ENCODE results near the gene IDI1. TPM values are rescaled to one million over a fixed set of nuclear protein-coding genes. Genes with fewer than 3 reads are reported as not detected.

IDI1 gene
- polyA plus RNA-seq, 1 of the 3 experiments (the other 2 are of a cell fraction), result 15.9 TPM

DNA sequence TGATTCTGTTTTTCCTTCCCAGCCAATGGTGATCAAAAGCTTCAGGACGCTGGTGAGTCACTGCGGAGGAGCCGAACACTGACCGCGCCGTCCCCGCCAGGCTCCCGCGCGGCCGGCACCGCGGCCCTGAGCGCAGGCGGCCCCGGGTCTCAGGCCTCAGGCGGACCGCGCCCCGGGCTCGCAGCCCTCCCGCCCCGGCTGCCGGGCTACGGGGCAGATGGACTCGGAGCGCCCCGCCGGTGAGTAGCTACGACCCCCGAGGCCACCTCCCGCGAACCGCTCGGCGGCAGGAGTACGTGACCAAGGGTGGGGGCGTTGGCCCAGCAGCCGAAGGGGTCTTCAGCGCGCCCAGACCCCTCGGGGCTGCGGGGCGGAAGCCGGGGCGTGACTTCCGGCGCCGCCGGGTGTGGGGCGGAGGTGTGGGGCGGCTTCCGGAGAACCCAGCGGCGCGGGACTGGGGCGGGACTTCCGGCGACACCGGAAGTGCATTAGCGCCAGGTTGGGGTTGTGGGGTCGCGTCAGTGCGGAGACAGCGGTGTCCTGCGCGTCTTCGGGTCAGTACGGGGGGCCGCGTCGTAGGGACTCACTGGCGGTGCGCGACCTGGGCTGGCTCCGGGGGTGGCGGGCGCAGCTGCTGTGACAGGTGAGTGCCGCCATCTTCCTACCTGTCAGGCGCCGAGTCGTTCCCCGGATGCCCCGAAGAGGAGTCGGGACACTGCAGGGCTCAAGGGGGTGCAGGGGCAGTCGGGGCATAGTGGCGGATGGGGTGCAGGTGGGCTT lies 7.6 kb upstream of the IDI1 start, which contains the start of gene WDR37:
Gene WDR37, plus strand, starts transcription at position 60 of the 780 bp plus-strand sequence. CDS start 15,771 bp downstream, outside the sequence.
- Histone ChIP-seq H3K27me3 (ENCODE audit: insufficient read depth) (no peaks in the 10 kb centered on the region), H3K9me3 (no peaks in the 10 kb centered on the region), H2AFZ (ENCODE audit: low read depth) (peak within 1 kb of the TSS; percentile 76), H3K36me3 (replicated peaks in 1 of 2; ENCODE audit: control insufficient read depth in 1 of 2, insufficient read depth in 2 of 2, low read length in 1 of 2) (peaks cover 20 to 24% of the 10 kb centered on the region in 2 experiments), H4K20me1 (ENCODE audit: insufficient read depth) (peaks cover 19% of the 10 kb centered on the region), H3K27ac (ENCODE audit: low read depth in 2 of 2, low read length in 1 of 2) (peak within 1 kb of the TSS; percentile 92 to 95), H3K4me1 (ENCODE audit: control insufficient read depth in 1 of 2, insufficient read depth in 2 of 2, low read depth in 1 of 2, low read length in 1 of 2) (peaks cover 8 to 15% of the 10 kb centered on the region in 2 experiments; a peak in 3 of 4 replicates), H3K9me2 (no peaks in the 10 kb centered on the region), H3K4me3 (ENCODE audit: low read depth in 2 of 2, low read length in 1 of 2) (peak within 1 kb of the TSS; percentile 84 to 96), H3K4me2 (peak within 1 kb of the TSS; percentile 89), H3K9ac (peak within 1 kb of the TSS; percentile 98), H3K79me2 (ENCODE audit: insufficient read depth) (peaks cover 98% of the 10 kb centered on the region), H3F3A (replicated peaks; ENCODE audit: insufficient read depth) (peaks cover 7% of the 10 kb centered on the region)
- ChIA-PET CTCF (interaction anchor here (0.9 to 1.3 kb wide), 2 partner anchors 34 to 68 kb away, joined by 3 to 4 read pairs; partner anchors contain the start of gene GTPBP4), POLR2A (interaction anchor here (0.9 kb wide), 1 partner anchor 125 kb away, joined by 3 read pairs; the partner anchor contains the start of gene LARP4B)
- DNase-seq, result peak; percentile 98
- under 1% methylated on average over 21 of the region's 87 CpGs for WGBS (ENCODE audit: low lambda C conversion rate)
- TF ChIP-seq MXI1 (IDR thresholded peaks at IDR 0.05; ENCODE audit: low read depth, low read length) (peak; percentile 52; the same call in 1 of the 2 replicates), ELF1 (IDR thresholded peaks at IDR 0.05) (peak; percentile 80), TAF1 (IDR thresholded peaks at IDR 0.05; ENCODE audit: borderline replicate concordance, low read depth, low read length) (peak; percentile 47), MAX (IDR thresholded peaks at IDR 0.05; ENCODE audit: low read depth) (peak; percentile 57; the same call in 1 of the 2 replicates), PBX3 (IDR thresholded peaks at IDR 0.05) (0 out of 2 replicates have a peak, but pooled peaks have one; percentile 35), YY1 (IDR thresholded peaks at IDR 0.05; ENCODE audit: low read depth) (peak; percentile 76), FOXM1 (IDR thresholded peaks at IDR 0.05; ENCODE audit: low read depth) (no peak), EP300 (IDR thresholded peaks at IDR 0.05; ENCODE audit: borderline replicate concordance in 1 of 2, low read depth in 1 of 2, low read length in 1 of 2) (no peak), TEAD4 (IDR thresholded peaks at IDR 0.05; ENCODE audit: borderline replicate concordance, insufficient read depth) (0 out of 2 replicates have a peak, but pooled peaks have one; percentile 9), FOSL2 (IDR thresholded peaks at IDR 0.05; ENCODE audit: borderline replicate concordance, low read depth) (peak; percentile 36; the same call in 1 of the 2 replicates), TCF12 (IDR thresholded peaks at IDR 0.05) (no peak), CHD2 (IDR thresholded peaks at IDR 0.05; ENCODE audit: low read length, partially characterized antibody) (peak; percentile 68), GABPA (IDR thresholded peaks at IDR 0.05; ENCODE audit: low read depth) (peak; percentile 98), SIN3A (IDR thresholded peaks at IDR 0.05; ENCODE audit: borderline replicate concordance, low read depth, low read length) (peak; percentile 93; the same call in 1 of the 2 replicates), GATA2 (CRISPR knock-in tag; IDR thresholded peaks at IDR 0.05) (no peak), SMC3 (IDR thresholded peaks at IDR 0.05; ENCODE audit: low read depth, low read length) (no peak), RXRA (IDR thresholded peaks at IDR 0.05; ENCODE audit: borderline replicate concordance, low read depth) (no peak), RFX5 (IDR thresholded peaks at IDR 0.05; ENCODE audit: low read length) (peak; percentile 56; the same call in 1 of the 2 replicates), ZBTB33 (IDR thresholded peaks at IDR 0.05; ENCODE audit: borderline replicate concordance, low read depth) (peak; percentile 62), RAD21 (IDR thresholded peaks at IDR 0.05; ENCODE audit: low read length) (no peak), POLR2AphosphoS5 (IDR thresholded peaks at IDR 0.05; ENCODE audit: low read depth, low read length) (peak; percentile 72), MEF2A (IDR thresholded peaks at IDR 0.05; ENCODE audit: borderline replicate concordance, low read depth) (no peak), FOXJ3 (CRISPR knock-in tag; IDR thresholded peaks at IDR 0.05) (no peak), USF1 (IDR thresholded peaks at IDR 0.05; ENCODE audit: borderline replicate concordance, low read depth) (no peak)
- TF ChIP-seq, protein P1, sequence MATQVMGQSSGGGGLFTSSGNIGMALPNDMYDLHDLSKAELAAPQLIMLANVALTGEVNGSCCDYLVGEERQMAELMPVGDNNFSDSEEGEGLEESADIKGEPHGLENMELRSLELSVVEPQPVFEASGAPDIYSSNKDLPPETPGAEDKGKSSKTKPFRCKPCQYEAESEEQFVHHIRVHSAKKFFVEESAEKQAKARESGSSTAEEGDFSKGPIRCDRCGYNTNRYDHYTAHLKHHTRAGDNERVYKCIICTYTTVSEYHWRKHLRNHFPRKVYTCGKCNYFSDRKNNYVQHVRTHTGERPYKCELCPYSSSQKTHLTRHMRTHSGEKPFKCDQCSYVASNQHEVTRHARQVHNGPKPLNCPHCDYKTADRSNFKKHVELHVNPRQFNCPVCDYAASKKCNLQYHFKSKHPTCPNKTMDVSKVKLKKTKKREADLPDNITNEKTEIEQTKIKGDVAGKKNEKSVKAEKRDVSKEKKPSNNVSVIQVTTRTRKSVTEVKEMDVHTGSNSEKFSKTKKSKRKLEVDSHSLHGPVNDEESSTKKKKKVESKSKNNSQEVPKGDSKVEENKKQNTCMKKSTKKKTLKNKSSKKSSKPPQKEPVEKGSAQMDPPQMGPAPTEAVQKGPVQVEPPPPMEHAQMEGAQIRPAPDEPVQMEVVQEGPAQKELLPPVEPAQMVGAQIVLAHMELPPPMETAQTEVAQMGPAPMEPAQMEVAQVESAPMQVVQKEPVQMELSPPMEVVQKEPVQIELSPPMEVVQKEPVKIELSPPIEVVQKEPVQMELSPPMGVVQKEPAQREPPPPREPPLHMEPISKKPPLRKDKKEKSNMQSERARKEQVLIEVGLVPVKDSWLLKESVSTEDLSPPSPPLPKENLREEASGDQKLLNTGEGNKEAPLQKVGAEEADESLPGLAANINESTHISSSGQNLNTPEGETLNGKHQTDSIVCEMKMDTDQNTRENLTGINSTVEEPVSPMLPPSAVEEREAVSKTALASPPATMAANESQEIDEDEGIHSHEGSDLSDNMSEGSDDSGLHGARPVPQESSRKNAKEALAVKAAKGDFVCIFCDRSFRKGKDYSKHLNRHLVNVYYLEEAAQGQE (IDR thresholded peaks at IDR 0.05; ENCODE audit: low read depth, low read length), result no peak
